Measurements from ENCODE around the gene ACSM2B.
"Not testable (repeated sequence)": the region's sequence is repeated elsewhere in the genome, so short reads cannot be mapped to it uniquely, and the experiment has no call there.

Gene ACSM2B

GRCh38 chr16:20611975-20612481 is 35.9 kb upstream of the ACSM2B start:
- ChIA-PET POLR2A (no interaction called here), CTCF (no interaction called here)
- H3K4me3 ChIP-seq (ENCODE audit: low read depth, low read length): no peak overlapping the region
- no peak for TF ChIP-seq CTCF (IDR thresholded peaks at IDR 0.05; ENCODE audit: insufficient read depth, low read length, missing control alignments)
- DNase-seq (ENCODE audit: low read depth, low spot score): no peak

GRCh38 chr16:20611350-20611902 is 35.3 kb upstream of the ACSM2B start:
- POLR2A ChIA-PET: no interaction called here
- H3K4me3 ChIP-seq (ENCODE audit: low read depth, low read length): no peak overlapping the region
- CTCF ChIA-PET: no interaction called here
- DNase-seq (ENCODE audit: low read depth, low spot score): no peak
- no peak for TF ChIP-seq CTCF (IDR thresholded peaks at IDR 0.05; ENCODE audit: insufficient read depth, low read length, missing control alignments)

- ChIA-PET POLR2A (no interaction called here), CTCF (no interaction called here)
- no peak for DNase-seq (ENCODE audit: low read depth, low spot score)
- no peak for TF ChIP-seq CTCF (IDR thresholded peaks at IDR 0.05; ENCODE audit: insufficient read depth, low read length, missing control alignments)
- no peak overlapping the region for H3K4me3 ChIP-seq (ENCODE audit: low read depth, low read length)
Measured at GRCh38 chr16:20610892-20611349, 34.8 kb upstream of the ACSM2B start.

- TF ChIP-seq CTCF (IDR thresholded peaks at IDR 0.05; ENCODE audit: insufficient read depth, low read length, missing control alignments): no peak
- POLR2A ChIA-PET: no interaction called here
- CTCF ChIA-PET: no interaction called here
- no peak overlapping the region for H3K4me3 ChIP-seq (ENCODE audit: low read depth, low read length)
- DNase-seq (ENCODE audit: low read depth, low spot score): no peak
Measured at GRCh38 chr16:20610211-20610891, 34.2 kb upstream of the ACSM2B start.

GRCh38 chr16:20602205-20602604 is 26.0 kb upstream of the ACSM2B start:
- H3K4me3 ChIP-seq (ENCODE audit: low read depth, low read length); CTCF ChIA-PET; DNase-seq (ENCODE audit: low read depth, low spot score); POLR2A ChIA-PET: not testable (repeated sequence)

GRCh38 chr16:20599475-20599874 is 23.3 kb upstream of the ACSM2B start:
- H3K4me3 ChIP-seq (ENCODE audit: low read depth, low read length); POLR2A ChIA-PET; DNase-seq (ENCODE audit: low read depth, low spot score); CTCF ChIA-PET: not testable (repeated sequence)

- CTCF ChIA-PET: no interaction called here
- POLR2A ChIA-PET: no interaction called here
- H3K4me3 ChIP-seq (ENCODE audit: low read depth, low read length): no peak overlapping the region
- DNase-seq (ENCODE audit: low read depth, low spot score): no peak
- no peak for TF ChIP-seq CTCF (IDR thresholded peaks at IDR 0.05; ENCODE audit: insufficient read depth, low read length, missing control alignments)
Measured at GRCh38 chr16:20598832-20599469, 22.8 kb upstream of the ACSM2B start.

GRCh38 chr16:20595694-20596093 is 19.5 kb upstream of the ACSM2B start:
- POLR2A ChIA-PET; H3K4me3 ChIP-seq (ENCODE audit: low read depth, low read length); CTCF ChIA-PET; DNase-seq (ENCODE audit: low read depth, low spot score): not testable (repeated sequence)

GRCh38 chr16:20595068-20595467 is 18.9 kb upstream of the ACSM2B start:
- H3K4me3 ChIP-seq (ENCODE audit: low read depth, low read length); CTCF ChIA-PET; POLR2A ChIA-PET; DNase-seq (ENCODE audit: low read depth, low spot score): not testable (repeated sequence)

GRCh38 chr16:20592780-20593179 is 16.6 kb upstream of the ACSM2B start:
- CTCF ChIA-PET; POLR2A ChIA-PET; DNase-seq (ENCODE audit: low read depth, low spot score); H3K4me3 ChIP-seq (ENCODE audit: low read depth, low read length): not testable (repeated sequence)

GRCh38 chr16:20589486-20589885 is 13.3 kb upstream of the ACSM2B start:
- DNase-seq (ENCODE audit: low read depth, low spot score); H3K4me3 ChIP-seq (ENCODE audit: low read depth, low read length); POLR2A ChIA-PET; CTCF ChIA-PET: not testable (repeated sequence)

Measured in AG04449 (cell line).